ENCODE results near the gene AEBP2. TPM values are rescaled to one million over a fixed set of nuclear protein-coding genes. Genes with fewer than 3 reads are reported as not detected.

Gene AEBP2
- total and polyA plus RNA-seq, 3 donors from 2014 or later: 30.8 to 62.0 (median 57.7) TPM

GRCh38 chr12:19496219-19496878, 57.1 kb downstream of the AEBP2 start:
- Histone ChIP-seq H3K4me3 (no peak overlapping the region), H3K9me3 (no peaks in the 10 kb centered on the region), H3K27me3 (no peaks in the 10 kb centered on the region), H3K4me1 (no peaks in the 10 kb centered on the region), H3K36me3 (ENCODE audit: low read depth, missing control alignments) (no peaks in the 10 kb centered on the region), H3K27ac (no peak overlapping the region)
- intact Hi-C loops (cut with DNase I; ENCODE audit: low total_unique reads): no loop called here
- DNase-seq: no peak
- WGBS, 2 donors: 74 to 86% methylated on average over 5 of the region's 5 CpGs
- no peak for TF ChIP-seq CTCF (IDR thresholded peaks at IDR 0.05)
- TF ChIP-seq POLR2A (IDR thresholded peaks at IDR 0.05): no peak

- intact Hi-C loops (cut with DNase I; ENCODE audit: low total_unique reads): no loop called here
- Histone ChIP-seq H3K27ac (no peak overlapping the region), H3K9me3 (no peaks in the 10 kb centered on the region), H3K27me3 (no peaks in the 10 kb centered on the region), H3K4me1 (no peaks in the 10 kb centered on the region), H3K36me3 (ENCODE audit: low read depth, missing control alignments) (no peaks in the 10 kb centered on the region), H3K4me3 (no peak overlapping the region)
- 55 to 65% methylated on average over 2 of the region's 2 CpGs for WGBS, 2 donors
- DNase-seq: no peak
- TF ChIP-seq POLR2A (IDR thresholded peaks at IDR 0.05) (no peak), CTCF (IDR thresholded peaks at IDR 0.05) (no peak)
Measured at GRCh38 chr12:19498099-19498498, 58.8 kb downstream of the AEBP2 start.

- WGBS, 2 donors: 91 to 95% methylated on average over 4 of the region's 4 CpGs
- no peaks in the 10 kb centered on the region for H3K4me1 ChIP-seq
- DNase-seq: no peak
- TF ChIP-seq POLR2A (IDR thresholded peaks at IDR 0.05): no peak
- no peak for TF ChIP-seq CTCF (IDR thresholded peaks at IDR 0.05)
- no peak overlapping the region for H3K27ac ChIP-seq
- H3K36me3 ChIP-seq (ENCODE audit: low read depth, missing control alignments): no peaks in the 10 kb centered on the region
- H3K27me3 ChIP-seq: no peaks in the 10 kb centered on the region
- intact Hi-C loops (cut with DNase I; ENCODE audit: low total_unique reads): no loop called here
- no peaks in the 10 kb centered on the region for H3K9me3 ChIP-seq
- no peak overlapping the region for H3K4me3 ChIP-seq
Measured at GRCh38 chr12:19499030-19499429, 59.7 kb downstream of the AEBP2 start.

GRCh38 chr12:19506497-19506896, 67.2 kb downstream of the AEBP2 start:
- Histone ChIP-seq H3K4me3 (no peak overlapping the region), H3K27me3 (no peaks in the 10 kb centered on the region), H3K4me1 (peaks cover 10% of the 10 kb centered on the region), H3K9me3 (no peaks in the 10 kb centered on the region), H3K36me3 (ENCODE audit: low read depth, missing control alignments) (no peaks in the 10 kb centered on the region), H3K27ac (peak overlapping the region in 1 of 2 donors; percentile 47)
- no peak for DNase-seq
- intact Hi-C loops (cut with DNase I; ENCODE audit: low total_unique reads): no loop called here
- TF ChIP-seq POLR2A (IDR thresholded peaks at IDR 0.05): no peak
- no peak for TF ChIP-seq CTCF (IDR thresholded peaks at IDR 0.05)

GRCh38 chr12:19507823-19508222, 68.5 kb downstream of the AEBP2 start:
- 36 to 41% methylated on average over 1 of the region's 1 CpG for WGBS, 2 donors
- H3K4me3 ChIP-seq: no peak overlapping the region
- intact Hi-C loops (cut with DNase I; ENCODE audit: low total_unique reads): no loop called here
- no peaks in the 10 kb centered on the region for H3K27me3 ChIP-seq
- TF ChIP-seq POLR2A (IDR thresholded peaks at IDR 0.05) (no peak), CTCF (IDR thresholded peaks at IDR 0.05) (peak in 1 of 3 experiments; percentile 25)
- no peaks in the 10 kb centered on the region for H3K36me3 ChIP-seq (ENCODE audit: low read depth, missing control alignments)
- DNase-seq: peak; percentile 28
- no peak overlapping the region for H3K27ac ChIP-seq
- H3K9me3 ChIP-seq: no peaks in the 10 kb centered on the region
- H3K4me1 ChIP-seq: peaks cover 10% of the 10 kb centered on the region

Data from testis (tissue), 3 donors.